IPS DF 19.7 (cell line): ENCODE data around the gene MRPS22.
"Not testable (repeated sequence)": the region's sequence is repeated elsewhere in the genome, so short reads cannot be mapped to it uniquely, and the experiment has no call there.

Source experiments
- DNase-seq: peaks from one replicate; pipeline ENCODE4 v3.0.0-alpha.2; 2013; ENCODE audit warnings: low read depth, low spot score

The MRPS22 gene

GRCh38 chr3:139339219-139339906 lies 4.5 kb upstream of the MRPS22 start:
- DNase-seq, result no peak

GRCh38 chr3:139340784-139341183 lies 3.0 kb upstream of the MRPS22 start:
- no peak for DNase-seq

- DNase-seq, result no peak
Observed at GRCh38 chr3:139342054-139342453, 1.8 kb upstream of the MRPS22 start.

GRCh38 chr3:139346771-139347170 lies 3.0 kb downstream of the MRPS22 start:
- no peak for DNase-seq

- DNase-seq, result peak; percentile 15
Observed at GRCh38 chr3:139353920-139354556, 10.2 kb downstream of the MRPS22 start.

- DNase-seq, result no peak
Observed at GRCh38 chr3:139354661-139355060, 10.8 kb downstream of the MRPS22 start.

- DNase-seq, result no peak
Observed at GRCh38 chr3:139355476-139355875, 11.7 kb downstream of the MRPS22 start.

- no peak for DNase-seq
Observed at GRCh38 chr3:139355891-139356290, 12.1 kb downstream of the MRPS22 start.

- no peak for DNase-seq
Observed at GRCh38 chr3:139357899-139358298, 14.1 kb downstream of the MRPS22 start.

GRCh38 chr3:139358841-139359562 lies 15.2 kb downstream of the MRPS22 start:
- DNase-seq, result no peak

- no peak for DNase-seq
Observed at GRCh38 chr3:139361276-139361675, 17.5 kb downstream of the MRPS22 start.

- no peak for DNase-seq
Observed at GRCh38 chr3:139364549-139364948, 20.7 kb downstream of the MRPS22 start.

GRCh38 chr3:139374099-139374498 lies 30.3 kb downstream of the MRPS22 start:
- no peak for DNase-seq

- DNase-seq, result no peak
Observed at GRCh38 chr3:139377378-139377777, 33.6 kb downstream of the MRPS22 start.

- DNase-seq, result no peak
Observed at GRCh38 chr3:139378587-139379241, 34.9 kb downstream of the MRPS22 start.

- DNase-seq, result no peak
Observed at GRCh38 chr3:139380575-139380974, 36.8 kb downstream of the MRPS22 start.

- DNase-seq, result not testable (repeated sequence)
Observed at GRCh38 chr3:139382291-139382690, 38.5 kb downstream of the MRPS22 start.

- DNase-seq, result no peak
Observed at GRCh38 chr3:139388077-139388476, 44.3 kb downstream of the MRPS22 start.

- no peak for DNase-seq
Observed at GRCh38 chr3:139388821-139389551, 45.2 kb downstream of the MRPS22 start.

- peak; percentile 89 for DNase-seq
Observed at GRCh38 chr3:139389552-139390368, 45.9 kb downstream of the MRPS22 start, which contains the start of gene COPB2. Gene COPB2 (minus strand): TSS chr3:139389647. CDS start chr3:139389550, 97 bp downstream.

GRCh38 chr3:139394116-139394515 lies 50.3 kb downstream of the MRPS22 start:
- DNase-seq, result no peak
